HEK293 (cell line): ENCODE results near the gene ANXA3.

Experiments
- CTCF ChIA-PET: fragments of 350-600 bp; formaldehyde crosslinking; extraction: SDS; loops from one replicate; lab custom pipeline; 2021; ENCODE audit warnings: antibody characterized with exemption; lab: Yijun Ruan, JAX
- POLR2A ChIA-PET: fragments of 300-600 bp; formaldehyde crosslinking; extraction: SDS; loops from one replicate; lab custom pipeline; 2020; ENCODE audit warnings: antibody characterized with exemption, inconsistent platforms; lab: Yijun Ruan, JAX
- H3K27ac ChIP-seq: fragments of 200-500 bp; sonication (Bioruptor generic); 2 replicates; pipeline ENCODE4 v1.5.1; 2014; ENCODE audit warnings: low read depth, low read length, control low read depth, inconsistent platforms; ENCODE audit errors: extremely low read depth
- H3K36me3 ChIP-seq, 2 experiments: fragments of 200-500 bp in 1 of 2; sonication (Bioruptor generic) in 1 of 2; 1 replicate in 1 of 2; 2 replicates in 1 of 2; pipeline ENCODE4 v1.5.1; 2014 to 2017; ENCODE audit warnings: inconsistent platforms in 2 of 2, low read length in 2 of 2; ENCODE audit not compliant: control insufficient read depth in 2 of 2, insufficient read depth in 1 of 2
- H3K4me1 ChIP-seq: fragments of 200-500 bp; sonication (Bioruptor generic); 2 replicates; pipeline ENCODE4 v1.5.1; 2014; ENCODE audit warnings: mild to moderate bottlenecking, low read length, inconsistent platforms; ENCODE audit not compliant: control insufficient read depth, insufficient read depth
- H3K4me3 ChIP-seq: 2 replicates; pipeline ENCODE4 v1.5.1; 2011; ENCODE audit warnings: low read depth, mild to moderate bottlenecking, control low read depth, low read length, moderate library complexity
- H3K9me3 ChIP-seq: fragments of 200-500 bp; sonication (Bioruptor generic); 2 replicates; pipeline ENCODE4 v1.5.1; 2014; ENCODE audit warnings: low read depth, low read length, inconsistent platforms; ENCODE audit not compliant: control insufficient read depth, insufficient read depth
- GLIS1 ChIP-seq: fragments of 450-650 bp; formaldehyde crosslinking; IDR thresholded peaks from 2 replicates; pipeline ENCODE4 v1.5.1; 2016; ENCODE audit warnings: missing biosample characterization, missing genetic modification characterization
- KLF9 ChIP-seq: fragments of 450-650 bp; formaldehyde crosslinking; IDR thresholded peaks from 2 replicates; pipeline ENCODE4 v1.5.1; 2016; ENCODE audit warnings: missing biosample characterization, missing genetic modification characterization, low read depth
- MZF1 ChIP-seq: fragments of 450-650 bp; formaldehyde crosslinking; IDR thresholded peaks from 2 replicates; pipeline ENCODE4 v1.5.1; 2017; ENCODE audit warnings: missing biosample characterization, missing genetic modification characterization, borderline replicate concordance
- OVOL3 ChIP-seq: fragments of 450-650 bp; formaldehyde crosslinking; IDR thresholded peaks from 2 replicates; pipeline ENCODE4 v1.5.1; 2016; ENCODE audit warnings: missing biosample characterization, missing genetic modification characterization
- SETDB1 ChIP-seq: IDR thresholded peaks from one replicate; pipeline ENCODE4 v1.6.1; 2017; ENCODE audit warnings: mild to moderate bottlenecking, low read length, moderate library complexity, mixed read lengths; ENCODE audit not compliant: insufficient read length
- WT1 ChIP-seq: fragments of 450-650 bp; formaldehyde crosslinking; IDR thresholded peaks from 2 replicates; pipeline ENCODE4 v1.5.1; 2016; ENCODE audit warnings: missing biosample characterization, missing genetic modification characterization
- YY1 ChIP-seq: fragments of 450-650 bp; formaldehyde crosslinking; IDR thresholded peaks from 2 replicates; pipeline ENCODE4 v1.5.1; 2018; ENCODE audit warnings: missing biosample characterization, missing genetic modification characterization
- ZBTB21 ChIP-seq: fragments of 450-650 bp; formaldehyde crosslinking; IDR thresholded peaks from 2 replicates; pipeline ENCODE4 v1.5.1; 2017; ENCODE audit warnings: missing biosample characterization, missing genetic modification characterization
- ZBTB8A ChIP-seq: fragments of 450-650 bp; formaldehyde crosslinking; IDR thresholded peaks from 2 replicates; pipeline ENCODE4 v1.5.1; 2016; ENCODE audit warnings: missing biosample characterization, missing genetic modification characterization
- ZIC2 ChIP-seq: fragments of 450-650 bp; formaldehyde crosslinking; IDR thresholded peaks from 2 replicates; pipeline ENCODE4 v1.5.1; 2016; ENCODE audit warnings: missing biosample characterization, missing genetic modification characterization
- ZNF10 ChIP-seq: fragments of 450-650 bp; formaldehyde crosslinking; IDR thresholded peaks from 2 replicates; pipeline ENCODE4 v1.5.1; 2017; ENCODE audit warnings: missing biosample characterization, missing genetic modification characterization
- ZNF169 ChIP-seq: fragments of 450-650 bp; formaldehyde crosslinking; IDR thresholded peaks from 2 replicates; pipeline ENCODE4 v1.5.1; 2016; ENCODE audit warnings: missing biosample characterization, missing genetic modification characterization
- ZNF184 ChIP-seq: fragments of 450-650 bp; IDR thresholded peaks from 2 replicates; pipeline ENCODE4 v1.5.1; 2018; ENCODE audit warnings: missing biosample characterization, mild to moderate bottlenecking, missing genetic modification characterization
- ZNF214 ChIP-seq: fragments of 450-650 bp; formaldehyde crosslinking; IDR thresholded peaks from 2 replicates; pipeline ENCODE4 v1.5.1; 2017; ENCODE audit warnings: missing biosample characterization, mild to moderate bottlenecking, missing genetic modification characterization, borderline replicate concordance
- ZNF248 ChIP-seq: fragments of 450-650 bp; formaldehyde crosslinking; IDR thresholded peaks from 2 replicates; pipeline ENCODE4 v1.5.1; 2017; ENCODE audit warnings: missing biosample characterization, missing genetic modification characterization
- ZNF341 ChIP-seq: fragments of 450-650 bp; formaldehyde crosslinking; IDR thresholded peaks from 2 replicates; pipeline ENCODE4; 2016; ENCODE audit warnings: low read depth, missing biosample characterization, missing genetic modification characterization
- ZNF404 ChIP-seq: fragments of 450-650 bp; formaldehyde crosslinking; IDR thresholded peaks from 2 replicates; pipeline ENCODE4 v1.5.1; 2017; ENCODE audit warnings: missing biosample characterization, missing genetic modification characterization
- ZNF549 ChIP-seq: fragments of 450-650 bp; IDR thresholded peaks from 2 replicates; pipeline ENCODE4 v1.5.1; 2018; ENCODE audit warnings: missing biosample characterization, missing genetic modification characterization, mild to moderate bottlenecking, inconsistent platforms, moderate library complexity
- ZNF555 ChIP-seq: fragments of 450-650 bp; formaldehyde crosslinking; conservative IDR thresholded peaks from 2 replicates; pipeline ENCODE4 v1.5.1; 2017; ENCODE audit warnings: missing biosample characterization, mild to moderate bottlenecking, missing genetic modification characterization, inconsistent platforms
- ZNF561 ChIP-seq: fragments of 450-650 bp; IDR thresholded peaks from 2 replicates; pipeline ENCODE4 v1.5.1; 2018; ENCODE audit warnings: missing biosample characterization, missing genetic modification characterization, borderline replicate concordance
- ZNF629 ChIP-seq: fragments of 450-650 bp; formaldehyde crosslinking; IDR thresholded peaks from 2 replicates; pipeline ENCODE4 v1.5.1; 2017; ENCODE audit warnings: missing biosample characterization, missing genetic modification characterization
- ZNF658 ChIP-seq: fragments of 450-650 bp; formaldehyde crosslinking; IDR thresholded peaks from 2 replicates; pipeline ENCODE4; 2016; ENCODE audit warnings: missing biosample characterization, missing genetic modification characterization
- ZNF664 ChIP-seq: fragments of 450-650 bp; formaldehyde crosslinking; IDR thresholded peaks from 2 replicates; pipeline ENCODE4 v1.5.1; 2016; ENCODE audit warnings: missing biosample characterization, missing genetic modification characterization
- ZSCAN30 ChIP-seq: fragments of 450-650 bp; IDR thresholded peaks from 2 replicates; pipeline ENCODE4 v1.5.1; 2018; ENCODE audit warnings: missing biosample characterization, mild to moderate bottlenecking, missing genetic modification characterization, moderate library complexity
- TF ChIP-seq, protein P1 (sequence below): fragments of 450-650 bp; formaldehyde crosslinking; IDR thresholded peaks from 2 replicates; pipeline ENCODE4 v1.5.1; 2017; ENCODE audit warnings: missing biosample characterization, missing genetic modification characterization
- TF ChIP-seq, protein P2 (sequence below): fragments of 450-650 bp; formaldehyde crosslinking; IDR thresholded peaks from 2 replicates; pipeline ENCODE4 v1.5.1; 2017; ENCODE audit warnings: missing biosample characterization, missing genetic modification characterization

The ANXA3 gene

GRCh38 chr4:78509043-78509442 lies 42.5 kb upstream of the ANXA3 start:
- Histone ChIP-seq H3K4me3 (no peak overlapping the region), H3K36me3 (peaks cover 0 to 19% of the 10 kb centered on the region in 2 experiments; a peak in 1 of 3 replicates), H3K9me3 (no peaks in the 10 kb centered on the region), H3K27ac (no peak overlapping the region), H3K4me1 (no peaks in the 10 kb centered on the region)
- CTCF ChIA-PET = interaction anchor here (0.6 to 0.8 kb wide), 2 partner anchors 152 to 515 kb away, joined by 3 read pairs; no protein-coding TSS in a partner anchor
- POLR2A ChIA-PET = no interaction called here
- TF ChIP-seq ZNF404 (tag by site-specific recombination) (no peak), ZNF214 (tag by site-specific recombination) (no peak), ZNF555 (no peak), ZSCAN30 (no peak), ZNF629 (no peak), ZNF658 (tag by site-specific recombination) (no peak), ZNF184 (tag by site-specific recombination) (no peak), ZNF10 (no peak), KLF9 (tag by site-specific recombination) (no peak), SETDB1 (no peak), ZNF549 (tag by site-specific recombination) (no peak), MZF1 (tag by site-specific recombination) (no peak), ZNF341 (tag by site-specific recombination) (no peak)
- TF ChIP-seq, protein P1, sequence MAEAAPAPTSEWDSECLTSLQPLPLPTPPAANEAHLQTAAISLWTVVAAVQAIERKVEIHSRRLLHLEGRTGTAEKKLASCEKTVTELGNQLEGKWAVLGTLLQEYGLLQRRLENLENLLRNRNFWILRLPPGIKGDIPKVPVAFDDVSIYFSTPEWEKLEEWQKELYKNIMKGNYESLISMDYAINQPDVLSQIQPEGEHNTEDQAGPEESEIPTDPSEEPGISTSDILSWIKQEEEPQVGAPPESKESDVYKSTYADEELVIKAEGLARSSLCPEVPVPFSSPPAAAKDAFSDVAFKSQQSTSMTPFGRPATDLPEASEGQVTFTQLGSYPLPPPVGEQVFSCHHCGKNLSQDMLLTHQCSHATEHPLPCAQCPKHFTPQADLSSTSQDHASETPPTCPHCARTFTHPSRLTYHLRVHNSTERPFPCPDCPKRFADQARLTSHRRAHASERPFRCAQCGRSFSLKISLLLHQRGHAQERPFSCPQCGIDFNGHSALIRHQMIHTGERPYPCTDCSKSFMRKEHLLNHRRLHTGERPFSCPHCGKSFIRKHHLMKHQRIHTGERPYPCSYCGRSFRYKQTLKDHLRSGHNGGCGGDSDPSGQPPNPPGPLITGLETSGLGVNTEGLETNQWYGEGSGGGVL = no peak

GRCh38 chr4:78510108-78510507 lies 41.5 kb upstream of the ANXA3 start:
- peaks cover 0 to 19% of the 10 kb centered on the region in 2 experiments; a peak in 1 of 3 replicates for H3K36me3 ChIP-seq
- no peaks in the 10 kb centered on the region for H3K9me3 ChIP-seq
- ChIA-PET CTCF (no interaction called here), POLR2A (no interaction called here)
- H3K4me1 ChIP-seq = no peaks in the 10 kb centered on the region
- TF ChIP-seq, protein P2, sequence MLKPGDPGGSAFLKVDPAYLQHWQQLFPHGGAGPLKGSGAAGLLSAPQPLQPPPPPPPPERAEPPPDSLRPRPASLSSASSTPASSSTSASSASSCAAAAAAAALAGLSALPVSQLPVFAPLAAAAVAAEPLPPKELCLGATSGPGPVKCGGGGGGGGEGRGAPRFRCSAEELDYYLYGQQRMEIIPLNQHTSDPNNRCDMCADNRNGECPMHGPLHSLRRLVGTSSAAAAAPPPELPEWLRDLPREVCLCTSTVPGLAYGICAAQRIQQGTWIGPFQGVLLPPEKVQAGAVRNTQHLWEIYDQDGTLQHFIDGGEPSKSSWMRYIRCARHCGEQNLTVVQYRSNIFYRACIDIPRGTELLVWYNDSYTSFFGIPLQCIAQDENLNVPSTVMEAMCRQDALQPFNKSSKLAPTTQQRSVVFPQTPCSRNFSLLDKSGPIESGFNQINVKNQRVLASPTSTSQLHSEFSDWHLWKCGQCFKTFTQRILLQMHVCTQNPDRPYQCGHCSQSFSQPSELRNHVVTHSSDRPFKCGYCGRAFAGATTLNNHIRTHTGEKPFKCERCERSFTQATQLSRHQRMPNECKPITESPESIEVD = no peak
- TF ChIP-seq YY1 (tag by site-specific recombination) = no peak
- TF ChIP-seq ZNF664 (tag by site-specific recombination) = no peak
- no peak for TF ChIP-seq ZIC2 (tag by site-specific recombination)
- no peak for TF ChIP-seq GLIS1
- TF ChIP-seq WT1 = no peak
- no peak for TF ChIP-seq ZNF561 (tag by site-specific recombination)
- H3K4me3 ChIP-seq = no peak overlapping the region
- no peak overlapping the region for H3K27ac ChIP-seq

DNA sequence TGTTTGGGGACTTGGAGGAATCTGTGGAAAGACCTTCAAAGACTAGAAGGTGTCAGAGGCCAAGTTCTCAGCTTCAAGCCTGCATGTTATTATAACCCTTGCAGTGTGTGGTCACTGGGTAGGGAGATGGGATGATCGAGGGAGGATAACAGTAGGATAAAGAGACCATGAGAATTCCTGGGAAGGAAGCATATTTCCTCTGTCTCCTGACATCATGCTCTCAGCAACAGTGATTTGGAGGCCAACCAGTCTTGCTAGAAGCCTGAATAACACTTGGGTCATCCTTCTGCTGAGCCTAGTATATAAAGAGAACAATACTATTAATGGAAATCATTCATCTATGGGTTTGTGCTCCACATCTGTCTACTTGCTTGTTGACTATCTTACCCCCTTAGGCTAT lies 40.9 kb upstream of the ANXA3 start:
- peaks cover 0 to 19% of the 10 kb centered on the region in 2 experiments; a peak in 1 of 3 replicates for H3K36me3 ChIP-seq
- H3K9me3 ChIP-seq = no peaks in the 10 kb centered on the region
- ChIA-PET POLR2A (no interaction called here), CTCF (no interaction called here)
- H3K4me3 ChIP-seq = no peak overlapping the region
- H3K27ac ChIP-seq = no peak overlapping the region
- no peak for TF ChIP-seq ZBTB8A (tag by site-specific recombination)
- TF ChIP-seq OVOL3 (tag by site-specific recombination) = no peak
- no peak for TF ChIP-seq ZNF248 (tag by site-specific recombination)
- TF ChIP-seq ZNF169 (tag by site-specific recombination) = no peak
- TF ChIP-seq ZBTB21 (tag by site-specific recombination) = no peak
- no peaks in the 10 kb centered on the region for H3K4me1 ChIP-seq
